Epithelial cell of esophagus (primary cell): Measurements from ENCODE around the gene RER1.

Source experiments
- DNase-seq: peaks from one replicate; pipeline ENCODE4 v3.0.0; 2010; ENCODE audit warnings: low read depth
- H3K4me3 ChIP-seq: 2 replicates; pipeline ENCODE4 v1.5.1; 2011; ENCODE audit warnings: mild to moderate bottlenecking, low read length, control low read depth
- TF ChIP-seq, protein P1 (sequence below): IDR thresholded peaks from 2 replicates; pipeline ENCODE4 v1.5.1; 2011; ENCODE audit warnings: low read depth, mild to moderate bottlenecking, low read length, control low read depth, inconsistent platforms; ENCODE audit not compliant: insufficient read depth; ENCODE audit errors: missing control alignments

Gene RER1

DNA sequence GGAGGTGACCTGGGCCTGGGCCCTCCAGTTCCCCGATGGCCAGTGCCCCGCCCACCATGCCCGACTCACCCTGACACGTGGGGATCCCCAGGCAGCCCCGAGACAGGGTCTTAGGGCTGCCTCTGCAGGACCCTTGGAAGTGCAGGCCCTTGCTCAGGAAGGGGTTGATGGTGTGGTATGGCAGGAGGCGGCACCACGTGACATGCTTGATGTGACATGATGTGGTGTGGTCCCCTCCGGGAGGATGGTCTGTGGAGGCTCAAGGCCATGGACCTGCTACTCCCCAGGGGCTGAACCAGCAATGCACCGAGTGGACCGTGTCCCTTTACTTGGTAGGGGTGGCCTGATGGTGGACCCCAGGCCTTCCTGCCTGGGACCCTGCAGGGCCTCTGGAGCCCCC, 62.6 kb downstream of the RER1 start:
- TF ChIP-seq, protein P1, sequence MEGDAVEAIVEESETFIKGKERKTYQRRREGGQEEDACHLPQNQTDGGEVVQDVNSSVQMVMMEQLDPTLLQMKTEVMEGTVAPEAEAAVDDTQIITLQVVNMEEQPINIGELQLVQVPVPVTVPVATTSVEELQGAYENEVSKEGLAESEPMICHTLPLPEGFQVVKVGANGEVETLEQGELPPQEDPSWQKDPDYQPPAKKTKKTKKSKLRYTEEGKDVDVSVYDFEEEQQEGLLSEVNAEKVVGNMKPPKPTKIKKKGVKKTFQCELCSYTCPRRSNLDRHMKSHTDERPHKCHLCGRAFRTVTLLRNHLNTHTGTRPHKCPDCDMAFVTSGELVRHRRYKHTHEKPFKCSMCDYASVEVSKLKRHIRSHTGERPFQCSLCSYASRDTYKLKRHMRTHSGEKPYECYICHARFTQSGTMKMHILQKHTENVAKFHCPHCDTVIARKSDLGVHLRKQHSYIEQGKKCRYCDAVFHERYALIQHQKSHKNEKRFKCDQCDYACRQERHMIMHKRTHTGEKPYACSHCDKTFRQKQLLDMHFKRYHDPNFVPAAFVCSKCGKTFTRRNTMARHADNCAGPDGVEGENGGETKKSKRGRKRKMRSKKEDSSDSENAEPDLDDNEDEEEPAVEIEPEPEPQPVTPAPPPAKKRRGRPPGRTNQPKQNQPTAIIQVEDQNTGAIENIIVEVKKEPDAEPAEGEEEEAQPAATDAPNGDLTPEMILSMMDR: no peak

More for the DNA sequence above, 62.6 kb downstream of the RER1 start:
- no peak for DNase-seq
- H3K4me3 ChIP-seq: no peak overlapping the region
